Suppressor macrophage (primary cell): ENCODE measurements around the gene KCNC4.

ENCODE experiments used
- DNase-seq, 4 experiments: peaks; one replicate each; pipeline ENCODE4 v3.0.0-alpha.2; 2020 to 2022
- total RNA-seq, 17 experiments: gene quantifications; one replicate each; lab custom pipeline; 2026; ENCODE audit warnings: mixed read lengths in 6 of 17, inconsistent platforms in 3 of 17; lab: John Stamatoyannopoulos, UW

KCNC4 gene
- total RNA-seq = 0.83 to 16.4 (median 3.7) reads per million in 17 experiments

GRCh38 chr1:110209715-110210603 is at the start of gene KCNC4:
KCNC4 (plus strand) TSS chr1:110210314; CDS start chr1:110211500, 1,186 bp downstream.
- peak; percentile 84 to 94 (median 90) for DNase-seq

GRCh38 chr1:110160538-110161100 is 49.5 kb upstream of the KCNC4 start:
- DNase-seq = peak; percentile 22 to 49 (median 42)

GRCh38 chr1:110161165-110161564 is 48.9 kb upstream of the KCNC4 start:
- no peak for DNase-seq

- no peak for DNase-seq
Observed at GRCh38 chr1:110161849-110162248, 48.3 kb upstream of the KCNC4 start.

GRCh38 chr1:110163591-110163990 is 46.5 kb upstream of the KCNC4 start:
- no peak for DNase-seq

GRCh38 chr1:110164725-110165350 is 45.3 kb upstream of the KCNC4 start:
- no peak for DNase-seq

GRCh38 chr1:110165761-110166231 is 44.3 kb upstream of the KCNC4 start:
- no peak for DNase-seq

GRCh38 chr1:110166861-110167260 is 43.3 kb upstream of the KCNC4 start:
- DNase-seq = no peak

- DNase-seq = no peak
Observed at GRCh38 chr1:110170766-110171733, 39.1 kb upstream of the KCNC4 start.

GRCh38 chr1:110172001-110172400 is 38.1 kb upstream of the KCNC4 start:
- DNase-seq = no peak

GRCh38 chr1:110173466-110174105 is 36.5 kb upstream of the KCNC4 start:
- DNase-seq = no peak

- no peak for DNase-seq
Observed at GRCh38 chr1:110174961-110175360, 35.2 kb upstream of the KCNC4 start.

GRCh38 chr1:110176299-110176956 is 33.7 kb upstream of the KCNC4 start:
- peak; percentile 25 to 65 (median 54) for DNase-seq

GRCh38 chr1:110177775-110178174 is 32.3 kb upstream of the KCNC4 start:
- no peak for DNase-seq

GRCh38 chr1:110183642-110184167 is 26.4 kb upstream of the KCNC4 start:
- DNase-seq = no peak

- peak; percentile 40 to 70 (median 50) for DNase-seq
Observed at GRCh38 chr1:110184446-110184845, 25.7 kb upstream of the KCNC4 start.

- no peak for DNase-seq
Observed at GRCh38 chr1:110185181-110185580, 24.9 kb upstream of the KCNC4 start.

- no peak for DNase-seq
Observed at GRCh38 chr1:110186558-110186957, 23.6 kb upstream of the KCNC4 start.

- no peak for DNase-seq
Observed at GRCh38 chr1:110187139-110187890, 22.8 kb upstream of the KCNC4 start.

- DNase-seq = no peak
Observed at GRCh38 chr1:110188035-110188618, 22.0 kb upstream of the KCNC4 start.
